Astrocyte (in vitro differentiated cells and primary cell): Measurements from ENCODE around the gene PLPP3.

ENCODE experiments used
- EZH2 ChIP-seq: IDR thresholded peaks from 2 replicates; pipeline ENCODE4 v1.6.1; 2012; ENCODE audit warnings: mild to moderate bottlenecking, low read length, inconsistent platforms; ENCODE audit not compliant: insufficient read depth
- TF ChIP-seq, protein P1 (sequence below): IDR thresholded peaks from 2 replicates; pipeline ENCODE4 v1.5.1; 2011; ENCODE audit warnings: low read depth, mild to moderate bottlenecking, inconsistent platforms, low read length, moderate library complexity; ENCODE audit not compliant: insufficient read depth

DNA sequence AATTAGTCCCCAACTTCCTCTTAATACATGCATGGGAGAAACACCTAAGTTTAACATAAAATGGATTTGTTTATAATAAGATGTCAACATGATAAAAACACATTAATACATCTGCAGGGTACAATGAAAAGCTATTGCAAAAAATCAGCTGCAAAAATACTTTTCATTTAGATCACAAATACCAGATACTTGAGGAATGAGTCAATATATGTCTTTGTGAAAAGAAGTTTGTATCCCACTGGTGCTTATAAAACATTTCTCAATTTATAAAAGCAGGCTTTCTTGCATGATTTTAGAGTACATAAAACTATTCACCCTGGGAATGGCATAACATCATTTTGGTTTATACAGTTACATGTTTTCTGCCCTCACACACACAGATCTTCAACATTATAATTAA lies 47.2 kb upstream of the PLPP3 start:
- TF ChIP-seq, protein P1, sequence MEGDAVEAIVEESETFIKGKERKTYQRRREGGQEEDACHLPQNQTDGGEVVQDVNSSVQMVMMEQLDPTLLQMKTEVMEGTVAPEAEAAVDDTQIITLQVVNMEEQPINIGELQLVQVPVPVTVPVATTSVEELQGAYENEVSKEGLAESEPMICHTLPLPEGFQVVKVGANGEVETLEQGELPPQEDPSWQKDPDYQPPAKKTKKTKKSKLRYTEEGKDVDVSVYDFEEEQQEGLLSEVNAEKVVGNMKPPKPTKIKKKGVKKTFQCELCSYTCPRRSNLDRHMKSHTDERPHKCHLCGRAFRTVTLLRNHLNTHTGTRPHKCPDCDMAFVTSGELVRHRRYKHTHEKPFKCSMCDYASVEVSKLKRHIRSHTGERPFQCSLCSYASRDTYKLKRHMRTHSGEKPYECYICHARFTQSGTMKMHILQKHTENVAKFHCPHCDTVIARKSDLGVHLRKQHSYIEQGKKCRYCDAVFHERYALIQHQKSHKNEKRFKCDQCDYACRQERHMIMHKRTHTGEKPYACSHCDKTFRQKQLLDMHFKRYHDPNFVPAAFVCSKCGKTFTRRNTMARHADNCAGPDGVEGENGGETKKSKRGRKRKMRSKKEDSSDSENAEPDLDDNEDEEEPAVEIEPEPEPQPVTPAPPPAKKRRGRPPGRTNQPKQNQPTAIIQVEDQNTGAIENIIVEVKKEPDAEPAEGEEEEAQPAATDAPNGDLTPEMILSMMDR = no peak
- TF ChIP-seq EZH2 = no peak
